Measurements from ENCODE around the gene PPM1K. TPM values are rescaled to one million over a fixed set of nuclear protein-coding genes. Genes with fewer than 3 reads are reported as not detected.

The PPM1K gene
- total RNA-seq, 3 donors from 2014 or later: 13.8 to 26.2 (median 20.5) TPM

GRCh38 chr4:88247148-88247547, 37.2 kb downstream of the PPM1K start:
- Histone ChIP-seq H3K27me3 (no peaks in the 10 kb centered on the region), H3K9me3 (no peaks in the 10 kb centered on the region), H3K36me3 (no peaks in the 10 kb centered on the region), H3K27ac (no peak overlapping the region), H3K4me3 (no peak overlapping the region), H3K4me1 (no peaks in the 10 kb centered on the region)
- no peak for TF ChIP-seq POLR2AphosphoS5 (IDR thresholded peaks at IDR 0.05)
- TF ChIP-seq POLR2A (IDR thresholded peaks at IDR 0.05): no peak
- TF ChIP-seq CTCF (IDR thresholded peaks at IDR 0.05): no peak
- intact Hi-C loops (cut with DNase I; ENCODE audit: low total_unique reads): no loop called here
- no peak for DNase-seq (ENCODE audit: low spot score in 2 of 2)

GRCh38 chr4:88246600-88246999, 37.8 kb downstream of the PPM1K start:
- DNase-seq (ENCODE audit: low spot score in 2 of 2): no peak
- Histone ChIP-seq H3K36me3 (no peaks in the 10 kb centered on the region), H3K9me3 (no peaks in the 10 kb centered on the region), H3K4me1 (no peaks in the 10 kb centered on the region), H3K4me3 (no peak overlapping the region), H3K27me3 (no peaks in the 10 kb centered on the region), H3K27ac (no peak overlapping the region)
- TF ChIP-seq POLR2AphosphoS5 (IDR thresholded peaks at IDR 0.05) (no peak), CTCF (IDR thresholded peaks at IDR 0.05) (no peak), POLR2A (IDR thresholded peaks at IDR 0.05) (no peak)
- intact Hi-C loops (cut with DNase I; ENCODE audit: low total_unique reads): no loop called here

GRCh38 chr4:88244816-88245579, 39.4 kb downstream of the PPM1K start:
- Histone ChIP-seq H3K36me3 (no peaks in the 10 kb centered on the region), H3K4me3 (no peak overlapping the region), H3K27me3 (no peaks in the 10 kb centered on the region), H3K27ac (no peak overlapping the region), H3K9me3 (no peaks in the 10 kb centered on the region), H3K4me1 (no peaks in the 10 kb centered on the region)
- no peak for DNase-seq (ENCODE audit: low spot score in 2 of 2)
- no peak for TF ChIP-seq POLR2A (IDR thresholded peaks at IDR 0.05)
- no peak for TF ChIP-seq CTCF (IDR thresholded peaks at IDR 0.05)
- no peak for TF ChIP-seq POLR2AphosphoS5 (IDR thresholded peaks at IDR 0.05)
- intact Hi-C loops (cut with DNase I; ENCODE audit: low total_unique reads): no loop called here

- H3K9me3 ChIP-seq: no peaks in the 10 kb centered on the region
- H3K27me3 ChIP-seq: no peaks in the 10 kb centered on the region
- no peaks in the 10 kb centered on the region for H3K36me3 ChIP-seq
- TF ChIP-seq CTCF (IDR thresholded peaks at IDR 0.05) (no peak), POLR2AphosphoS5 (IDR thresholded peaks at IDR 0.05) (no peak), POLR2A (IDR thresholded peaks at IDR 0.05) (no peak)
- intact Hi-C loops (cut with DNase I; ENCODE audit: low total_unique reads): no loop called here
- no peak overlapping the region for H3K27ac ChIP-seq
- DNase-seq (ENCODE audit: low spot score in 2 of 2): no peak
- H3K4me3 ChIP-seq: no peak overlapping the region
- H3K4me1 ChIP-seq: no peaks in the 10 kb centered on the region
These were observed 40.3 kb downstream of the PPM1K start for GRCh38 chr4:88244056-88244455.

- H3K4me1 ChIP-seq: no peaks in the 10 kb centered on the region
- no peak overlapping the region for H3K4me3 ChIP-seq
- H3K27ac ChIP-seq: no peak overlapping the region
- H3K27me3 ChIP-seq: no peaks in the 10 kb centered on the region
- TF ChIP-seq CTCF (IDR thresholded peaks at IDR 0.05) (no peak), POLR2AphosphoS5 (IDR thresholded peaks at IDR 0.05) (no peak), POLR2A (IDR thresholded peaks at IDR 0.05) (no peak)
- H3K36me3 ChIP-seq: no peaks in the 10 kb centered on the region
- no peak for DNase-seq (ENCODE audit: low spot score in 2 of 2)
- intact Hi-C loops (cut with DNase I; ENCODE audit: low total_unique reads): no loop called here
- H3K9me3 ChIP-seq: no peaks in the 10 kb centered on the region
These were observed 42.2 kb downstream of the PPM1K start for GRCh38 chr4:88242144-88242543.
